Muscle of arm (tissue), 12 donors: ENCODE data around the gene PBX1. TPM values are rescaled to one million over a fixed set of nuclear protein-coding genes. Genes with fewer than 3 reads are reported as not detected.

Source experiments
- DNase-seq: peaks from one replicate; pipeline ENCODE4 v3.0.0-alpha.2; 2013
- polyA plus RNA-seq, 12 donors: library from polyadenylated mRNA; unstranded; fragments of 120-200 nt; gene quantifications; one replicate each; pipeline ENCODE4 v1.2.1, GENCODE V29; 2013; ENCODE audit not compliant: insufficient read length in 12 of 12

Gene PBX1
- polyA plus RNA-seq, 12 donors = 51.0 to 92.3 (median 66.6) TPM

- no peak for DNase-seq
These were observed 245.4 kb downstream of the PBX1 start for GRCh38 chr1:164804366-164804765.

GRCh38 chr1:164805399-164805798 lies 246.4 kb downstream of the PBX1 start:
- DNase-seq = no peak

DNA sequence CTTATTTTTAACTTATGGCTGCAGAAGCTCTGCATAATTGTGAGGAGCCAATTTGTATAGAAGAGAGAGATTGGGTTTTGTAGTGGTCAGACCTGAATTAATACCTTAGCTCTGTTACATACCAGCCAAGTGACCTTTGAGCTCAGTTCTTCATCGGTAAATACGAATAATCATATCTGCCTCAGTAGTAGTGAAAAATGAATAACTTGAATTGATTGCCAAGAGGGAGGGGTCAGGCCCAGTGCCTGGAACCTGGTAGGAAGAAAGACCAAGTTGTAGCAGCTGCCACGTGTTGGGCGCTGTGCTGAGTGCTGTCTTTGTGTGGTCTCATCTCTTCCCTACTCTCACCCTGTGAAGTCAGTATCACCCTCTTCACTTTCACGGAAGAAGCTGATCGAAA lies 247.5 kb downstream of the PBX1 start:
- no peak for DNase-seq

- DNase-seq = no peak
These were observed 254.8 kb downstream of the PBX1 start for GRCh38 chr1:164813776-164814175.

DNA sequence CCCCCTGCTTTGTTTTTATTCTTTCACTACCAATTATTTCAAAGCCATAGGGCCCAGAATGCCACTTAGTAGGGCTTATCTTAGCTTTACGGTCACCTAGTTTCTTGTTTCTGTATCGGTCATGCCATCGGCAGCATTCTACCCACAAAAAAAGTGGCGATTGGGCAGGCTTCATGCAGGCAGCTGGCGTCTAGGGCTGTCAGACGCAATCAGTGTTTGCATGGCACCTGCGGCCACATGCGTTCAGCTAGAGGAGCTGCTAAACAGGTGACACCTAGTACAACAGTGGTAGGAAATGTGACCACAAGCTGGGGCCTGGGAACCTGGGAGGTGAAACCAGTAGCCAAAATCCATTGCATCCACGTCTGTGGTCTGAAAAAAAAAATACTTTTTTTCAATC lies 262.7 kb downstream of the PBX1 start:
- no peak for DNase-seq

- no peak for DNase-seq
These were observed 264.7 kb downstream of the PBX1 start for GRCh38 chr1:164823486-164824279.

DNA sequence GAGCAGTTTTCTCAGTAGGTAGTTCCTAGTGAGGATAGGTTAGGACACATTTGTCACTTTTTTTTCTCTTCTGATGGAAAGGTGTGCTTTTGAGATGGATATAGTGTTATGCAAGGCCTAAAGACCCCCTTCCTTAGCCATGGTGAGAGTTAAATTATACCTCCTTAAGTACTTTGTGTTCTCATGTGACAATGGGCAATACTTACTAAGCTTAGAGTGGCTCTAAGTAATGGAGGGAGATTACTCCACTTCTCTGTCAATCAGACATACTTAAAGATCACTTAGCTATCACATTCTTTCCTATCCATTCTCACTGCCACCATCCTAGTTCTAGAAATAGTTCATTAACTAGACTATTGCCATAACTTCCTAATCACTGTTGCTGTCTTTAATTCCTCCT lies 265.6 kb downstream of the PBX1 start:
- DNase-seq = no peak

- DNase-seq = no peak
These were observed 271.6 kb downstream of the PBX1 start for GRCh38 chr1:164830628-164831027.

- DNase-seq = no peak
These were observed 275.7 kb downstream of the PBX1 start for GRCh38 chr1:164834641-164835040.

- DNase-seq = no peak
These were observed 277.6 kb downstream of the PBX1 start for GRCh38 chr1:164836614-164837018.

DNA sequence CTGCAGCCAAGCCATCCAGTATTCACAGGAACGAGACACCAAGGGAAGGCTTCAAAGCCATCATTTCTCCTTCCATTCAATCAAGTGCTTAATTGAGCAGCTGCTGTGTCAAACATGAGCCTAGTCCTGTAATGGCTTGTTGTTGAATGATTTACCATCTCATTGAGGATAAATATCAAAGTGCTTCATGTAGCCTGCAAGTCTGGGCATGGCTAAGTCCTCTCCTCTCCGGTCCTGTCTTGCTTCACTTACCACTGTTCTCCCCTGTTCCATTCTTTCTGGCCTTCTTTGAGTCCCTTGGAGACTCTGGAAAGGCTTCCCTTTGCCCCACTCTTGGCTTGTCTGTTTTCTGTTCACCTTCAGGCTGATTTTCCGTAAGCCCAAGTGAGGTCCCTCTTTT lies 279.8 kb downstream of the PBX1 start:
- DNase-seq = no peak

- no peak for DNase-seq
These were observed 282.0 kb downstream of the PBX1 start for GRCh38 chr1:164840936-164841335.

- no peak for DNase-seq
These were observed 282.9 kb downstream of the PBX1 start for GRCh38 chr1:164841702-164842465.

GRCh38 chr1:164842870-164843269 lies 283.9 kb downstream of the PBX1 start:
- DNase-seq = no peak

DNA sequence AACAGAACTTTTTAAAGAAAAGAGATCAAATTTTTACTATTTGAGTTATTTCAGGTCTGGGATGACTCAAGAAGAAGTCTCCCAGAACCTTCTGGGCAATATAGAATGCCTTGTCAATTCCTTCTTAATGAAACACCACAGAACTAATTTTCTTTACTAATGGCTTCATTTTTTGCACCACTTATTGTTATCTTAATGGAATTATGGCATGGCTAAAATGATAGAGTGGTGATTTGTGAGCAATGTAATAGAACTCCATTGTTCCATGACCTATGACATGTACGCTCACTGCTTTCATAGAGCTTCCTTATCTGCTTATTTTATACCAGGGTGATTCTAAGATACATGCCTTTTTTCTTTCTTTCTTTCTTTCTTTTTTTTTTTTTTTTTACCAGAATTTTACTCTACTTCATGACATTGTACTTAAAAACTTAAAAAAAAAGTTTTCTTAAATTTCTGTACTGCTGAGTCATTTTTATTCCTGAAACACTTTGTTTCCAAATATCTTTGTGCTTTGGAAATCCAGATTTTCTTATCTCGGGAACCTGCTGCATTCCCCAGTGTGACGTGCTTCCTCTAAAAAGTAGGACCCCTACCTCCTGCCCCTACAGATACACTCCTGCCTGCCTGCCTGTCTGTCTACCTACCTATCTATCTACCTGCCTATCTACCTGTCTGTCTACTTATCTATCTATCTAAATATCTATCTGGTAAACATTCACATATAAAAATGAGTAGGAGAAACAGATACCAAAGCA lies 284.9 kb downstream of the PBX1 start:
- DNase-seq = no peak

- DNase-seq = no peak
These were observed 288.0 kb downstream of the PBX1 start for GRCh38 chr1:164846731-164847691.

DNA sequence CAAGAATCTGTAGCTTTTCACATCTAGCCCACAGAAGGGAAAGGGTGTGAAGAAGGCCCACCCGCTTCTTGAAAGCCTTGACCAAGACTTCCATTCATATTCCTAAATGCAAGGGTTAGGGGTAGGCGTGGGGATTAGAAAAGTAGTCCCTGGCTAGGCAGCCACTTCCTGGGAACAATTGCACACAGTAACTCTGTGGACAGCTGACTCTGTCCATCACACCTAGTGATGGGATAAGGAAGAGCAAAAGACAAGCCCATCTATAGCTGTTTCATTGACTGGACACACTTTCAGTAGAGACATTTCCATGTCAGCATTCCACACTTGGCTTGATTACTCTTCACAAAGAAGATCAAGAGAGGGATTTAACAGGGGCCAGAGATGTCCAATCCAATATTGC lies 294.2 kb downstream of the PBX1 start:
- no peak for DNase-seq

DNA sequence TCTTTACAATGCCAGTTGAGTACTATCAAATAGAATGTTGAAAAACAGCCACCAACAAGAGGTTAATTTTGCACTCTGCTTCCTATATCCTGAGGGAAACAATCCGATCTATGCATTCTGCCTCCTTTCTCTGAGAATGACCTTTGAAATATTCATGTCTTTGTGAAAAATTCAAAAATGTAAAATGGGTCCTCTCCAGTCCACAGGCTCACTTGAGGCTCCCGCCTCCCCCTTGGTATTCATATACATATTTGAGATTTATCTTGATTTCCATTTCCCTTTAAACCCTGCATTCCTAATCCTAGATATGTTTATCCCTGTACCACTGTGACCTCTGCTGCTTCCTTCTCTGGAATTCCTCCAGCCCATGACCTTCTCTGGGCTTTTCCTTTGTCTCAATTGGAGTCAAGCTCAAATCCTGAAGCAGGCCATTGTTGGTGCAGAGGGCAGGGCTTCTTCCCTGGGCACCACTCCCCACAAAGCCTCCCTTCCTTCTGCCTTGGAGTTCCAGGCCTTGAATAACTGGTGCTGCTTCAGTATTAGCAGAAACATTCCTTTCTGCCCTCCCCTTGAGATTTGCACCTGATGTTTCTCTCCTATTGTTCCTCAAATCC lies 296.8 kb downstream of the PBX1 start:
- no peak for DNase-seq

DNA sequence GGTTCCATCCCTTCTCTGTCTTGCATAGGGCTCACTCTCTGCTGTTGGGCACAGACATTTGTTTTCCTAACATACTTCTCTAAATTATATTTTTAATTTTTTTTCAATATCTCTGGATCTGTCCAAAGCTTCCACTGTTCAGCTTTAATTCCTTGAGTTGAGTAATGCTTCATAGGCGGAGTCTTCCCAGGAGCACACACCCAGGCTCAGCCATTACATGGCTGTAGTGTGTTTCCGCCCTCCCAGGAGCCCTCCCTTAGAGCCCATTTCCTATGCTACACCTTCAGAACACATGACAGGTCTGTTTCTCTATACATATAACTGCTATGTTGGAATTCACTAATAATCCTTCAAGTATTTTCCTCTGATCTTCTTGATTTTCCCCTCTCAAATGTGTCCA lies 297.4 kb downstream of the PBX1 start:
- DNase-seq = no peak

DNA sequence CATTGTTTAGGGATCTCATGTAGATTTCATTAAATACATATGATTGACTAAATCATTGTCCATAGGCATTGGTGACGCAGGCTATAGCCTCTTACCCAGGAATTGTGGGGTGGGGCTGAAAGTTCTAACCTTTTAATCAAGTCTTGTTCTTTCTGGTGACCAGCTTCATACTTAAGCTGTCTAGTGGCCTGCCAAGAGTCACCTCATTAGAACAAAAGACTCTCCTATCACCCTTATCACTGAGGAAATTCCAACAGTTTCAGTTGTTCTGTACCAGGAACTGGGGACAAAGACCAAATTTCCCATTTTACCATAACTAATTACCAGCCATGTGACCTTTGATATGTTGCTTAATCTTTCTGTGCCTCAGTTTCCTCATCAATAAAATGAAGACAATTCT lies 298.5 kb downstream of the PBX1 start:
- DNase-seq = no peak

- no peak for DNase-seq
These were observed 299.2 kb downstream of the PBX1 start for GRCh38 chr1:164858096-164858632.
